Breast epithelium (tissue), 4 donors: ENCODE data around the gene APBA3. TPM values are rescaled to one million over a fixed set of nuclear protein-coding genes. Genes with fewer than 3 reads are reported as not detected.
"Not testable (repeated sequence)": the region's sequence is repeated elsewhere in the genome, so short reads cannot be mapped to it uniquely, and the experiment has no call there.

Experiments
- DNase-seq, 2 donors: peaks; one replicate each; pipeline ENCODE4 v3.0.0-alpha.2; 2019; ENCODE audit warnings: low spot score in 2 of 2
- H3K27ac ChIP-seq, 2 donors: fragments of 200-600 bp; sonication (generic) in 1 of 2; one replicate each; pipeline ENCODE4 v1.5.1; 2016 to 2019; ENCODE audit warnings: mild to moderate bottlenecking in 1 of 2
- H3K27me3 ChIP-seq, 2 donors: fragments of 200-600 bp; sonication (generic) in 1 of 2; one replicate each; pipeline versions ENCODE4 v1.5.1 to v1.6.0; 2017 to 2019; ENCODE audit warnings: control low read depth in 1 of 2, mild to moderate bottlenecking in 1 of 2
- H3K36me3 ChIP-seq: fragments of 200-600 bp; one replicate; pipeline ENCODE4 v1.5.1; 2019
- H3K4me1 ChIP-seq, 2 donors: fragments of 200-600 bp; sonication (generic); one replicate each; pipeline ENCODE4 v1.5.1; 2016 to 2019; ENCODE audit warnings: control low read depth in 1 of 2
- H3K4me3 ChIP-seq, 3 donors: fragments of 200-600 bp; sonication (generic); 1 replicate in 2 of 3; 2 replicates in 1 of 3; pipeline ENCODE4 v1.5.1; 2016 to 2019; ENCODE audit warnings: mild to moderate bottlenecking in 3 of 3, moderate library complexity in 2 of 3
- H3K9me3 ChIP-seq, 2 donors: fragments of 200-600 bp; sonication (generic) in 1 of 2; one replicate each; pipeline ENCODE4 v1.5.1; 2016 to 2019; ENCODE audit warnings: control low read depth in 1 of 2
- CTCF ChIP-seq, 3 donors: fragments of 450-650 bp; IDR thresholded peaks; one replicate each; pipeline ENCODE4 v1.5.1; 2016 to 2017; ENCODE audit warnings: antibody characterized with exemption in 3 of 3, mild to moderate bottlenecking in 3 of 3, moderate library complexity in 3 of 3
- POLR2A ChIP-seq: fragments of 450-650 bp; IDR thresholded peaks from one replicate; pipeline ENCODE4 v1.6.1; 2016; ENCODE audit warnings: antibody characterized with exemption, mild to moderate bottlenecking, moderate library complexity
- POLR2AphosphoS5 ChIP-seq, 3 donors: sonication (generic); formaldehyde crosslinking; IDR thresholded peaks; one replicate each; pipeline ENCODE4 v1.6.1; 2017; ENCODE audit warnings: antibody characterized with exemption in 3 of 3
- intact Hi-C: fragments of 100-400 bp; cut with DNase I; formaldehyde crosslinking; loops from one replicate; pipeline ENCODE4 v1.15.1; 2023; ENCODE audit warnings: low total_unique reads
- total RNA-seq, 3 donors: library from RNA; depleted of rRNA; stranded (reverse); fragments of >200 nt; gene quantifications; one replicate each; pipeline ENCODE4 v1.1.0, GENCODE V29; 2016

The APBA3 gene
- total RNA-seq, 3 donors from 2014 or later: 24.0 to 24.9 (median 24.6) TPM

GRCh38 chr19:3759482-3760254, 1.8 kb downstream of the APBA3 start:
- H3K36me3 ChIP-seq: no peaks in the 10 kb centered on the region
- no peak overlapping the region for H3K27ac ChIP-seq
- H3K9me3 ChIP-seq: no peaks in the 10 kb centered on the region
- intact Hi-C loops: no loop called here
- TF ChIP-seq POLR2AphosphoS5 (IDR thresholded peaks at IDR 0.05) (no peak), CTCF (IDR thresholded peaks at IDR 0.05) (no peak), POLR2A (no peak)
- H3K4me1 ChIP-seq: no peaks in the 10 kb centered on the region
- H3K4me3 ChIP-seq: peak overlapping the region in 1 of 3 donors; percentile 27
- no peaks in the 10 kb centered on the region for H3K27me3 ChIP-seq
- no peak for DNase-seq

- H3K36me3 ChIP-seq, H3K27me3 ChIP-seq, H3K9me3 ChIP-seq, DNase-seq, H3K27ac ChIP-seq, intact Hi-C loops, H3K4me1 ChIP-seq, H3K4me3 ChIP-seq: not testable (repeated sequence)
Observed at GRCh38 chr19:3758297-3758696, 3.2 kb downstream of the APBA3 start.

- H3K27me3 ChIP-seq, H3K36me3 ChIP-seq, H3K4me1 ChIP-seq, DNase-seq, H3K9me3 ChIP-seq, H3K27ac ChIP-seq, intact Hi-C loops, H3K4me3 ChIP-seq: not testable (repeated sequence)
Observed at GRCh38 chr19:3757705-3758104, 3.8 kb downstream of the APBA3 start.

- H3K27ac ChIP-seq: no peak overlapping the region
- DNase-seq: no peak
- no peaks in the 10 kb centered on the region for H3K4me1 ChIP-seq
- H3K27me3 ChIP-seq: no peaks in the 10 kb centered on the region
- no peak overlapping the region for H3K4me3 ChIP-seq
- H3K9me3 ChIP-seq: no peaks in the 10 kb centered on the region
- intact Hi-C loops: no loop called here
- TF ChIP-seq POLR2AphosphoS5 (IDR thresholded peaks at IDR 0.05): no peak
- TF ChIP-seq CTCF (IDR thresholded peaks at IDR 0.05): no peak
- TF ChIP-seq POLR2A: no peak
- no peaks in the 10 kb centered on the region for H3K36me3 ChIP-seq
Observed at GRCh38 chr19:3753631-3754410, 7.7 kb downstream of the APBA3 start.

- Histone ChIP-seq H3K36me3 (no peaks in the 10 kb centered on the region), H3K27me3 (no peaks in the 10 kb centered on the region), H3K4me3 (no peak overlapping the region), H3K27ac (no peak overlapping the region), H3K9me3 (no peaks in the 10 kb centered on the region), H3K4me1 (no peaks in the 10 kb centered on the region)
- TF ChIP-seq POLR2AphosphoS5 (IDR thresholded peaks at IDR 0.05): no peak
- no peak for TF ChIP-seq POLR2A
- TF ChIP-seq CTCF (IDR thresholded peaks at IDR 0.05): no peak
- no peak for DNase-seq
- intact Hi-C loops: no loop called here
Observed at GRCh38 chr19:3752492-3752891, 9.0 kb downstream of the APBA3 start.

GRCh38 chr19:3751236-3751635, 10.3 kb downstream of the APBA3 start:
- intact Hi-C loops: no loop called here
- DNase-seq: no peak
- no peaks in the 10 kb centered on the region for H3K4me1 ChIP-seq
- H3K36me3 ChIP-seq: no peaks in the 10 kb centered on the region
- H3K27ac ChIP-seq: no peak overlapping the region
- no peaks in the 10 kb centered on the region for H3K27me3 ChIP-seq
- no peaks in the 10 kb centered on the region for H3K9me3 ChIP-seq
- no peak overlapping the region for H3K4me3 ChIP-seq
- TF ChIP-seq POLR2A (no peak), POLR2AphosphoS5 (IDR thresholded peaks at IDR 0.05) (no peak), CTCF (IDR thresholded peaks at IDR 0.05) (no peak)
